Activated CD8-positive, alpha-beta T cell treated with anti-CD3 and anti-CD28 coated beads for 36 hours (primary cell): ENCODE results near the gene ENTPD3. TPM values are rescaled to one million over a fixed set of nuclear protein-coding genes. Genes with fewer than 3 reads are reported as not detected.

Experiments used
- ATAC-seq: fragments of 200-7000 bp; cut with Tn5 transposase; one replicate; pipeline ENCODE4 v1.10.0; 2021; ENCODE audit warnings: mild to moderate bottlenecking, moderate library complexity
- CTCF ChIA-PET: fragments of 350-600 bp; sonication (Branson Sonifier 250); formaldehyde crosslinking; loops from one replicate; lab custom pipeline; 2021; ENCODE audit warnings: antibody characterized with exemption; lab: Charles Lee
- POLR2A ChIA-PET: fragments of 350-600 bp; sonication (Branson Sonifier 250); formaldehyde crosslinking; loops from one replicate; lab custom pipeline; 2021; ENCODE audit warnings: antibody characterized with exemption; lab: Charles Lee
- DNase-seq: peaks from one replicate; pipeline ENCODE4 v3.0.0-alpha.2; 2020
- H3K27ac Mint-ChIP-seq: one replicate; pipeline ENCODE4 v1.8.0; 2021; ENCODE audit warnings: mild to moderate bottlenecking, mixed read lengths
- H3K27me3 Mint-ChIP-seq: one replicate; pipeline ENCODE4 v1.8.0; 2021; ENCODE audit warnings: mixed read lengths
- H3K36me3 Mint-ChIP-seq: one replicate; pipeline ENCODE4 v1.8.0; 2021; ENCODE audit warnings: low read depth, mixed read lengths
- H3K4me1 Mint-ChIP-seq: one replicate; pipeline ENCODE4 v1.8.0; 2021; ENCODE audit warnings: low read depth, mixed read lengths
- H3K4me3 Mint-ChIP-seq: one replicate; pipeline ENCODE4 v1.8.0; 2021; ENCODE audit warnings: mild to moderate bottlenecking, moderate library complexity, mixed read lengths
- H3K9me3 Mint-ChIP-seq: one replicate; pipeline ENCODE4 v1.8.0; 2021; ENCODE audit warnings: mixed read lengths
- intact Hi-C: fragments of 100-400 bp; cut with micrococcal nuclease; formaldehyde crosslinking; loops from one replicate; pipeline ENCODE4 v1.10.0; 2022
- total RNA-seq, 2 experiments: library from RNA; stranded (reverse); gene quantifications; one replicate each; pipeline ENCODE4 v1.2.3, GENCODE V29; 2021
- TF ChIP-seq, protein P1 (sequence below): fragments of 200-600 bp; IDR thresholded peaks from one replicate; pipeline ENCODE4 v1.8.0; 2022; ENCODE audit warnings: antibody characterized with exemption, mild to moderate bottlenecking

The ENTPD3 gene
- total RNA-seq, 2 experiments from 2014 or later = not detected

DNA sequence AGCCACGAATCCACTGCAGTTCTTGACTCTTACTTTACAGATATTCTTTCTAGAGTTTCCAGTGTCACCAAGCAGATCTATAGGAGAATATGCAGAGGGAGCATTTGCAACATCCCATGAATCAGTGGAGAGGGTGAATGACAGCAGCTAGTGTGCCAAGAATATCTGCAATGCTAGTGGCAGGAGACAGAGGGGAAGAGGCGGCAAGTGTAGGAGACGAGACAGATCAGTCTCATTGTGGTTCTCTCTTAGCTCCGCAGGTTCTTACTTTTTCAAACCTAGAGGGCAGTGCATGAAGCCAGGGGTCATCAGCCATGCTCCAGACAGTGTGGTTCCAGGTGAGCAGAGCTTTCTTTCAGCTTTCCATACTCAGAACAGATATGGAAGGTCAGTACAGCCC, 90.7 kb downstream of the ENTPD3 start:
- intact Hi-C loops = no loop called here
- ChIA-PET CTCF (interaction anchor here (0.6 to 1.1 kb wide), 3 partner anchors 28 to 102 kb away, joined by 3 read pairs; partner anchors contain the start of gene ZNF620), POLR2A (interaction anchor here (1.2 to 3.9 kb wide), 6 partner anchors 9 to 47 kb away, joined by 3 to 26 read pairs (median 7); partner anchors contain the start of genes RPL14 and ZNF621)
- peaks cover 8% of the 10 kb centered on the region for H3K36me3 Mint-ChIP-seq
- TF ChIP-seq, protein P1, sequence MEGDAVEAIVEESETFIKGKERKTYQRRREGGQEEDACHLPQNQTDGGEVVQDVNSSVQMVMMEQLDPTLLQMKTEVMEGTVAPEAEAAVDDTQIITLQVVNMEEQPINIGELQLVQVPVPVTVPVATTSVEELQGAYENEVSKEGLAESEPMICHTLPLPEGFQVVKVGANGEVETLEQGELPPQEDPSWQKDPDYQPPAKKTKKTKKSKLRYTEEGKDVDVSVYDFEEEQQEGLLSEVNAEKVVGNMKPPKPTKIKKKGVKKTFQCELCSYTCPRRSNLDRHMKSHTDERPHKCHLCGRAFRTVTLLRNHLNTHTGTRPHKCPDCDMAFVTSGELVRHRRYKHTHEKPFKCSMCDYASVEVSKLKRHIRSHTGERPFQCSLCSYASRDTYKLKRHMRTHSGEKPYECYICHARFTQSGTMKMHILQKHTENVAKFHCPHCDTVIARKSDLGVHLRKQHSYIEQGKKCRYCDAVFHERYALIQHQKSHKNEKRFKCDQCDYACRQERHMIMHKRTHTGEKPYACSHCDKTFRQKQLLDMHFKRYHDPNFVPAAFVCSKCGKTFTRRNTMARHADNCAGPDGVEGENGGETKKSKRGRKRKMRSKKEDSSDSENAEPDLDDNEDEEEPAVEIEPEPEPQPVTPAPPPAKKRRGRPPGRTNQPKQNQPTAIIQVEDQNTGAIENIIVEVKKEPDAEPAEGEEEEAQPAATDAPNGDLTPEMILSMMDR = no peak
- no peaks in the 10 kb centered on the region for H3K9me3 Mint-ChIP-seq
- peak overlapping the region; percentile 82 for H3K4me3 Mint-ChIP-seq
- peaks cover 19% of the 10 kb centered on the region for H3K4me1 Mint-ChIP-seq
- DNase-seq = no peak
- no peak for ATAC-seq
- peak overlapping the region; percentile 87 for H3K27ac Mint-ChIP-seq
- no peaks in the 10 kb centered on the region for H3K27me3 Mint-ChIP-seq

Other genes with a start within 250 kb of the ENTPD3 start
- gene EIF1B, start 77.5 kb upstream of the ENTPD3 start, total RNA-seq = 10 to 100 TPM; 38.2 to 42.3 TPM
- 1,000 to 10,000 TPM; 3,410 to 3,594 TPM for gene RPL14, start 70.2 kb downstream of the ENTPD3 start, total RNA-seq
- 1 to 10 TPM; 5.7 to 6.3 TPM for gene ZNF619, start 89.9 kb downstream of the ENTPD3 start, total RNA-seq
- gene ZNF620, start 118.9 kb downstream of the ENTPD3 start, total RNA-seq = 1 to 10 TPM; 2.5 to 3.6 TPM
- 10 to 100 TPM; 18.5 to 19.1 TPM for gene ZNF621, start 137.8 kb downstream of the ENTPD3 start, total RNA-seq